H1 (cell line): ENCODE measurements around the gene TTBK1. TPM values are rescaled to one million over a fixed set of nuclear protein-coding genes. Genes with fewer than 3 reads are reported as not detected.

Experiments used
- CHD2 ChIP-seq: IDR thresholded peaks from 2 replicates; pipeline ENCODE4 v1.6.1; 2012; ENCODE audit warnings: low read length, improper control_type of control experiment
- POU5F1 ChIP-seq: IDR thresholded peaks from 2 replicates; pipeline ENCODE4 v1.6.1; 2011; ENCODE audit warnings: low read depth, mild to moderate bottlenecking, low read length, moderate library complexity
- polyA plus RNA-seq, 7 experiments: library from polyadenylated mRNA; depleted of rRNA in 3 of 7; stranded (reverse) in 5 of 7; unstranded in 2 of 7; fragments of >200 nt in 5 of 7; fragments of 200-250 nt in 2 of 7; gene quantifications; 1 replicate in 5 of 7; 2 replicates in 1 of 7; 4 replicates in 1 of 7; pipeline versions ENCODE4 v1.2.1 to v1.2.3, GENCODE V29; 2011 to 2013; ENCODE audit warnings: missing spikeins in 2 of 7, mixed read lengths in 2 of 7
- total RNA-seq: library from RNA; stranded (reverse); fragmentation: NEBNext Ultra II Directional; extraction: Animal tissue kit (Norgen Biotek cat#: 25700); gene quantifications from 2 replicates; pipeline ENCODE4 v1.2.1, GENCODE V29; 2021

TTBK1 gene
- total and polyA plus RNA-seq, 2 of the 8 experiments (the other 6 are each of a cell fraction or from before 2014, with no cell fraction given): 0.53 to 1.6 TPM

- TF ChIP-seq CHD2 (no peak), POU5F1 (no peak)
Observed at GRCh38 chr6:43335469-43335868, 92.2 kb downstream of the TTBK1 start (continued).
